Breast epithelium (tissue), 4 donors: Measurements from ENCODE around the gene GAS7. TPM values are rescaled to one million over a fixed set of nuclear protein-coding genes. Genes with fewer than 3 reads are reported as not detected.

Experiments used
- DNase-seq, 2 donors: peaks; one replicate each; pipeline ENCODE4 v3.0.0-alpha.2; 2019; ENCODE audit warnings: low spot score in 2 of 2
- H3K27ac ChIP-seq, 2 donors: fragments of 200-600 bp; sonication (generic) in 1 of 2; one replicate each; pipeline ENCODE4 v1.5.1; 2016 to 2019; ENCODE audit warnings: mild to moderate bottlenecking in 1 of 2
- H3K27me3 ChIP-seq, 2 donors: fragments of 200-600 bp; sonication (generic) in 1 of 2; one replicate each; pipeline versions ENCODE4 v1.5.1 to v1.6.0; 2017 to 2019; ENCODE audit warnings: control low read depth in 1 of 2, mild to moderate bottlenecking in 1 of 2
- H3K36me3 ChIP-seq: fragments of 200-600 bp; one replicate; pipeline ENCODE4 v1.5.1; 2019
- H3K4me1 ChIP-seq, 2 donors: fragments of 200-600 bp; sonication (generic); one replicate each; pipeline ENCODE4 v1.5.1; 2016 to 2019; ENCODE audit warnings: control low read depth in 1 of 2
- H3K4me3 ChIP-seq, 3 donors: fragments of 200-600 bp; sonication (generic); 1 replicate in 2 of 3; 2 replicates in 1 of 3; pipeline ENCODE4 v1.5.1; 2016 to 2019; ENCODE audit warnings: mild to moderate bottlenecking in 3 of 3, moderate library complexity in 2 of 3
- H3K9me3 ChIP-seq, 2 donors: fragments of 200-600 bp; sonication (generic) in 1 of 2; one replicate each; pipeline ENCODE4 v1.5.1; 2016 to 2019; ENCODE audit warnings: control low read depth in 1 of 2
- CTCF ChIP-seq, 3 donors: fragments of 450-650 bp; IDR thresholded peaks; one replicate each; pipeline ENCODE4 v1.5.1; 2016 to 2017; ENCODE audit warnings: antibody characterized with exemption in 3 of 3, mild to moderate bottlenecking in 3 of 3, moderate library complexity in 3 of 3
- POLR2A ChIP-seq: fragments of 450-650 bp; IDR thresholded peaks from one replicate; pipeline ENCODE4 v1.6.1; 2016; ENCODE audit warnings: antibody characterized with exemption, mild to moderate bottlenecking, moderate library complexity
- POLR2AphosphoS5 ChIP-seq, 3 donors: sonication (generic); formaldehyde crosslinking; IDR thresholded peaks; one replicate each; pipeline ENCODE4 v1.6.1; 2017; ENCODE audit warnings: antibody characterized with exemption in 3 of 3
- intact Hi-C: fragments of 100-400 bp; cut with DNase I; formaldehyde crosslinking; loops from one replicate; pipeline ENCODE4 v1.15.1; 2023; ENCODE audit warnings: low total_unique reads
- total RNA-seq, 3 donors: library from RNA; depleted of rRNA; stranded (reverse); fragments of >200 nt; gene quantifications; one replicate each; pipeline ENCODE4 v1.1.0, GENCODE V29; 2016

GAS7 gene
- total RNA-seq, 3 donors from 2014 or later: 21.8 to 62.2 (median 33.4) TPM

DNA sequence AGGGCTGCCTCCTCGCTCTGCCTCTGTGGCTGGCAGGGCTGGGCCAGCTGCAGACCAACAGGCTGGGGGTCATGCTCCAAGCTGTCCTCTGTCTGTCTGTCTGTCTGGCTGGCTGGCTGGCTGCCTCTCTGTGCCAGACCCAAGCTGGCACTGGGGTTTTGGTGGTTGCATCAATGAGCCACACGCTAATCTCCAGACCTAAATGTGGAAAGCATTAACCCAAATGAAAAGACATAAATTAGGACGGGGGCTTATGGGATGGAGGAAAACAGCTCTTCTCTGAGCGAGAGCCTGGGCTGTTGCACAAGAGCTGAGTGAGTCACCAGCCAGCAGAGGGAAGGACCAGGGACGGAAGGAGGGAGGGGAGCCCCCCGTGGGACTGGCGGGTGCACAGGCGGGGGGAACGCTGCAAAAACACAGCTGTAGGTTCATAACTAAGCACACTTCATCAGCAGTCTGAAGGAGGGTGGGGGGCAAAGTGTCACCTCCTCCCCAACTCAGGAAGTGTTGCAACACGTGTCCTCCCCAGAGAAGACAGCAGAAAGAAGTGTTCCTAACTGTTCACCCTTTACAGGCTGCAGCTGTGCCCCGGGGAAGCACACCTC is 83.4 kb downstream of the GAS7 start:
- peak overlapping the region; percentile 94 to 99 for H3K27ac ChIP-seq
- H3K4me1 ChIP-seq: peaks cover 17 to 20% of the 10 kb centered on the region in 2 donors
- H3K4me3 ChIP-seq: peak overlapping the region in 2 of 3 donors; percentile 22 to 59
- H3K9me3 ChIP-seq: no peaks in the 10 kb centered on the region
- intact Hi-C loops: no loop called here
- H3K36me3 ChIP-seq: no peaks in the 10 kb centered on the region
- no peaks in the 10 kb centered on the region for H3K27me3 ChIP-seq
- peak; percentile 69 to 87 for DNase-seq
- TF ChIP-seq POLR2A (no peak), POLR2AphosphoS5 (IDR thresholded peaks at IDR 0.05) (peak; percentile 58 to 97 (median 79))

- peaks cover 6 to 7% of the 10 kb centered on the region in 2 donors for H3K4me1 ChIP-seq
- intact Hi-C loops: no loop called here
- no peaks in the 10 kb centered on the region for H3K36me3 ChIP-seq
- no peaks in the 10 kb centered on the region for H3K27me3 ChIP-seq
- DNase-seq: no peak
- H3K27ac ChIP-seq: peak overlapping the region; percentile 94 to 99
- no peaks in the 10 kb centered on the region for H3K9me3 ChIP-seq
- no peak overlapping the region for H3K4me3 ChIP-seq
- no peak for TF ChIP-seq CTCF (IDR thresholded peaks at IDR 0.05)
- TF ChIP-seq POLR2A: no peak
- no peak for TF ChIP-seq POLR2AphosphoS5 (IDR thresholded peaks at IDR 0.05)
These were observed 85.4 kb downstream of the GAS7 start for GRCh38 chr17:10112962-10113361.

GRCh38 chr17:10111907-10112452 is 86.4 kb downstream of the GAS7 start:
- no peak overlapping the region for H3K4me3 ChIP-seq
- no peak for TF ChIP-seq CTCF (IDR thresholded peaks at IDR 0.05)
- TF ChIP-seq POLR2A: no peak
- no peak for TF ChIP-seq POLR2AphosphoS5 (IDR thresholded peaks at IDR 0.05)
- no peak for DNase-seq
- no peaks in the 10 kb centered on the region for H3K27me3 ChIP-seq
- peaks cover 6 to 7% of the 10 kb centered on the region in 2 donors for H3K4me1 ChIP-seq
- peak overlapping the region; percentile 44 to 55 for H3K27ac ChIP-seq
- no peaks in the 10 kb centered on the region for H3K36me3 ChIP-seq
- H3K9me3 ChIP-seq: no peaks in the 10 kb centered on the region
- intact Hi-C loops: no loop called here

DNA sequence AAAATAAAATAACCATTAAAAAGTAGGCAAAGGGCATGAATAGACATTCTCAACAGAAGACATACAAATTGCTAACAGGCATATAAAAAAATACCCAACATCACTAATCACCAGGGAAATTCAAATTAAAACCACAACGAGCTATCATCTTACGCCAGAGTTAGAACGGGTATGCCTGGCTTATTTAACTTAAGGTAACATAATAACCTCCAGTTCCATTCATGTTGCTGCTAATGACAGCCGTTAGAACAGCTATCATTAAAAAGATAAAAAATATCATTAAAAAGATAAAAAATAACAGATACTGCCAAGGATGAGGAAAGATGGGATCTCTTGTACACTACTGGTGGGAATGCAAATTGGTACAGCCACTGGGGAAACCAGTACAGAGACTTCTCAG is 89.3 kb downstream of the GAS7 start:
- Histone ChIP-seq H3K27ac (no peak overlapping the region), H3K4me3 (no peak overlapping the region), H3K27me3 (no peaks in the 10 kb centered on the region), H3K36me3 (no peaks in the 10 kb centered on the region), H3K4me1 (peaks cover 0 to 4% of the 10 kb centered on the region in 2 donors), H3K9me3 (no peaks in the 10 kb centered on the region)
- intact Hi-C loops: no loop called here
- no peak for DNase-seq
- TF ChIP-seq CTCF (IDR thresholded peaks at IDR 0.05) (no peak), POLR2AphosphoS5 (IDR thresholded peaks at IDR 0.05) (no peak), POLR2A (no peak)

GRCh38 chr17:10107316-10108165 is 90.9 kb downstream of the GAS7 start:
- no peak overlapping the region for H3K4me3 ChIP-seq
- no peak for DNase-seq
- H3K4me1 ChIP-seq: no peaks in the 10 kb centered on the region
- H3K9me3 ChIP-seq: no peaks in the 10 kb centered on the region
- no peaks in the 10 kb centered on the region for H3K36me3 ChIP-seq
- peak overlapping the region in 1 of 2 donors; percentile 25 for H3K27ac ChIP-seq
- no peaks in the 10 kb centered on the region for H3K27me3 ChIP-seq
- intact Hi-C loops: no loop called here
- TF ChIP-seq CTCF (IDR thresholded peaks at IDR 0.05) (no peak), POLR2AphosphoS5 (IDR thresholded peaks at IDR 0.05) (no peak), POLR2A (no peak)
